A673 (cell line): ENCODE measurements around the gene FAM13C. TPM values are rescaled to one million over a fixed set of nuclear protein-coding genes. Genes with fewer than 3 reads are reported as not detected.

Experiments
- BruUV-seq: library from RNA; stranded (reverse); fragments of 400-500 nt; replicated peaks from 2 replicates; lab custom pipeline; 2021; lab: Mats Ljungman, UMichigan
- CTCF ChIA-PET: fragments of 300-600 bp; sonication (Branson Sonifier 250); formaldehyde crosslinking; loops from one replicate; lab custom pipeline; 2022; ENCODE audit warnings: antibody characterized with exemption; lab: Charles Lee
- POLR2A ChIA-PET: fragments of 300-600 bp; sonication (Branson Sonifier 250); formaldehyde crosslinking; loops from one replicate; lab custom pipeline; 2022; ENCODE audit warnings: antibody characterized with exemption; ENCODE audit not compliant: low non-redundant PET; lab: Charles Lee
- DNase-seq: peaks from one replicate; pipeline ENCODE4 v3.0.0-alpha.2; 2015; ENCODE audit warnings: low spot score
- H3K27ac ChIP-seq: fragments of 200-600 bp; sonication (generic); 2 replicates; pipeline ENCODE4 v1.5.1; 2016; ENCODE audit warnings: mixed run types, low read depth, mild to moderate bottlenecking, mixed read lengths, antibody characterized with exemption, low read length; ENCODE audit not compliant: poor library complexity, severe bottlenecking
- H3K27me3 ChIP-seq: fragments of 200-600 bp; sonication (generic); replicated peaks from 2 replicates; pipeline ENCODE4 v1.6.1; 2017; ENCODE audit warnings: mixed run types, low read depth, mild to moderate bottlenecking, mixed read lengths, antibody characterized with exemption, low read length; ENCODE audit not compliant: insufficient read depth, poor library complexity
- H3K36me3 ChIP-seq: fragments of 200-600 bp; sonication (generic); 2 replicates; pipeline ENCODE4 v1.6.1; 2016; ENCODE audit warnings: mixed run types, mild to moderate bottlenecking, mixed read lengths, antibody characterized with exemption, low read length; ENCODE audit not compliant: insufficient read depth, poor library complexity, severe bottlenecking
- H3K4me1 ChIP-seq: fragments of 200-600 bp; sonication (generic); 2 replicates; pipeline ENCODE4 v1.6.1; 2017; ENCODE audit warnings: mixed run types, mild to moderate bottlenecking, mixed read lengths, antibody characterized with exemption, low read length; ENCODE audit not compliant: insufficient read depth, poor library complexity, severe bottlenecking
- H3K4me3 ChIP-seq: fragments of 200-600 bp; sonication (generic); 2 replicates; pipeline ENCODE4 v1.5.1; 2016; ENCODE audit warnings: low read depth, mixed run types, mild to moderate bottlenecking, mixed read lengths, low read length; ENCODE audit not compliant: poor library complexity, severe bottlenecking
- H3K9me3 ChIP-seq: fragments of 200-600 bp; sonication (generic); 2 replicates; pipeline ENCODE4 v1.6.1; 2016; ENCODE audit warnings: mixed run types, low read depth, mild to moderate bottlenecking, mixed read lengths, antibody characterized with exemption, low read length; ENCODE audit not compliant: poor library complexity, severe bottlenecking
- CTCF ChIP-seq: fragments of 300-800, 200-600 bp; sonication (generic); conservative IDR thresholded peaks from 2 replicates; pipeline ENCODE4 v1.5.1; 2017; ENCODE audit warnings: low read depth, mild to moderate bottlenecking, antibody characterized with exemption, low read length, moderate library complexity, mixed read lengths
- EZH2 ChIP-seq: fragments of 200-600 bp; sonication (generic); IDR thresholded peaks from 2 replicates; pipeline ENCODE4 v1.6.1; 2017; ENCODE audit warnings: borderline replicate concordance, low read depth, mild to moderate bottlenecking, mixed read lengths, antibody characterized with exemption, low read length; ENCODE audit not compliant: poor library complexity, severe bottlenecking
- intact Hi-C: fragments of 100-400 bp; cut with micrococcal nuclease; formaldehyde crosslinking; loops from one replicate; pipeline ENCODE4 v1.10.0; 2022; ENCODE audit not compliant: unreplicated experiment
- total RNA-seq: library from RNA; stranded (reverse); gene quantifications from 2 replicates; pipeline ENCODE4 v1.2.3, GENCODE V29; 2021

The FAM13C gene
- total RNA-seq, 1 experiment from 2014 or later: 21.2 TPM

DNA sequence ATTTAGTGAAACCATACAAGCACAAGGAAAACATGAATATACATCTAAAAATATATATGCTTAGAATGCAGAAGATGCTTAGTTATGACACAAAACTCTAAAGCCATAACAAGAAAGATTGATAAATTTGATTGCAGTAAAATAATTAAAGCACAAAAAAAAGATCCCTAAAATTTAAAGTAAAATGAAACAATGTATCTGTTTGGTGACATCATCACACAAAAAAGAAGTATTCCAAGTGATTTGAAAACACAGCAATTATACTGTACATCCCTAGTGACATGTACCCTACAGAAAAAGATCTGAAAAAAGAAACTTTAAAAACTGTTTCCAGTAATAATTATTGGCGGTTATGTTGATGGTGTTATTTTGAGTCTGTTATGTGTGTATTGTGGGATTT lies 148.2 kb downstream of the FAM13C start:
- Histone ChIP-seq H3K4me3 (no peak overlapping the region), H3K36me3 (no peaks in the 10 kb centered on the region), H3K27me3 (peaks cover 23% of the 10 kb centered on the region), H3K27ac (no peak overlapping the region), H3K4me1 (no peaks in the 10 kb centered on the region), H3K9me3 (no peaks in the 10 kb centered on the region)
- ChIA-PET CTCF (no interaction called here), POLR2A (no interaction called here)
- TF ChIP-seq EZH2 (no peak), CTCF (no peak)
- intact Hi-C loops: no loop called here
- BruUV-seq: no TSS peak
- no peak for DNase-seq

DNA sequence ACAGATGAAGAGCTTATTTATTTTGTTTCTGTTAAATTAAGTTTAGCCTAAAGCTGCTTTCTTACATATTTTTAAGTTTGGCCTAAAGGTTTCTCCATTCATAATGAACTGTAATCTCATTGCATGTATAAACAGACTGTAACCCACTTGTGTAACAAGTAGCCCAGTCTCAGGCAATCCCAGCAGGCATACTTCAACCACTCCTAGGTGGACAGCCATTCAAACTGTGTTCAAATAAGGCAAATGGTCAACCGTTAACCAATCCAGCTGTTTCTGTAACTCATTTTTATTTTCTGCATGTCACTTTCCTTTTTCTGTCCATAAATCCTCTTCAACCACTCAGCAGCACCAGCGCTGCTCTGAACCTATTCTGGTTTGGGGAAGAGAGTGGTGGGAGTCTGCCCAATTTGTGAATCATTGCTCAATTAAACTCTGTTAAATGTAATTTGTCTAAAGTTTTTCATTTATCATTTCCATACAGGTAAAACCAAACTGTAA lies 150.0 kb downstream of the FAM13C start:
- no peaks in the 10 kb centered on the region for H3K9me3 ChIP-seq
- no peaks in the 10 kb centered on the region for H3K36me3 ChIP-seq
- no TSS peak for BruUV-seq
- ChIA-PET POLR2A (no interaction called here), CTCF (no interaction called here)
- H3K27me3 ChIP-seq: peaks cover 23% of the 10 kb centered on the region
- no peak for TF ChIP-seq EZH2
- TF ChIP-seq CTCF: no peak
- H3K4me1 ChIP-seq: no peaks in the 10 kb centered on the region
- intact Hi-C loops: no loop called here
- H3K27ac ChIP-seq: no peak overlapping the region
- no peak for DNase-seq
- H3K4me3 ChIP-seq: no peak overlapping the region

- H3K36me3 ChIP-seq: no peaks in the 10 kb centered on the region
- H3K9me3 ChIP-seq: no peaks in the 10 kb centered on the region
- intact Hi-C loops: no loop called here
- no peaks in the 10 kb centered on the region for H3K27me3 ChIP-seq
- H3K27ac ChIP-seq: no peak overlapping the region
- no peak for DNase-seq
- H3K4me3 ChIP-seq: no peak overlapping the region
- no TSS peak for BruUV-seq
- TF ChIP-seq EZH2 (no peak), CTCF (no peak)
- POLR2A ChIA-PET: no interaction called here
- CTCF ChIA-PET: no interaction called here
- H3K4me1 ChIP-seq: no peaks in the 10 kb centered on the region
Measured at GRCh38 chr10:59206204-59206720, 156.1 kb downstream of the FAM13C start.

Other genes with a start within 250 kb of the FAM13C start
- gene PHYHIPL, start 185.9 kb downstream of the FAM13C start, total RNA-seq: 0.33 and 0.97 TPM in 2 replicates